ENCODE results near the gene SPACA6.

GRCh38 chr19:51721905-51722304, 28.8 kb downstream of the SPACA6 start:
- TF ChIP-seq CTCF (IDR thresholded peaks at IDR 0.05) (no peak), POLR2AphosphoS5 (IDR thresholded peaks at IDR 0.05) (no peak), POLR2A (IDR thresholded peaks at IDR 0.05) (no peak)
